Activated CD4-positive, alpha-beta memory T cell treated with anti-CD3 and anti-CD28 coated beads, Interleukin-2, amount 10 ng/mL, durations not matched to agents 7 days and 5 days (primary cell): ENCODE results near the gene OMP. TPM values are rescaled to one million over a fixed set of nuclear protein-coding genes. Genes with fewer than 3 reads are reported as not detected.

Source experiments
- CTCF ChIA-PET: fragments of 350-600 bp; sonication (Branson Sonifier 250); formaldehyde crosslinking; loops from one replicate; lab custom pipeline; 2021; ENCODE audit warnings: antibody characterized with exemption, inconsistent platforms; lab: Charles Lee
- POLR2A ChIA-PET: fragments of 350-600 bp; sonication (Branson Sonifier 250); formaldehyde crosslinking; loops from one replicate; lab custom pipeline; 2021; ENCODE audit warnings: antibody characterized with exemption; lab: Charles Lee
- DNase-seq: peaks from one replicate; pipeline ENCODE4 v3.0.0-alpha.2; 2020
- H3K27ac Mint-ChIP-seq: one replicate; pipeline ENCODE4 v1.8.0; 2021; ENCODE audit warnings: mild to moderate bottlenecking, mixed read lengths
- H3K27me3 Mint-ChIP-seq: one replicate; pipeline ENCODE4 v1.8.0; 2021; ENCODE audit warnings: mixed read lengths
- H3K36me3 Mint-ChIP-seq: one replicate; pipeline ENCODE4 v1.8.0; 2021; ENCODE audit warnings: low read depth, mixed read lengths
- H3K4me1 Mint-ChIP-seq: one replicate; pipeline ENCODE4 v1.8.0; 2021; ENCODE audit warnings: mixed read lengths
- H3K4me3 Mint-ChIP-seq: one replicate; pipeline ENCODE4 v1.8.0; 2021; ENCODE audit warnings: mild to moderate bottlenecking, mixed read lengths
- H3K9me3 Mint-ChIP-seq: one replicate; pipeline ENCODE4 v1.8.0; 2021; ENCODE audit warnings: mixed read lengths
- total RNA-seq, 2 experiments: library from RNA; stranded (reverse); gene quantifications; one replicate each; pipeline ENCODE4 v1.2.3, GENCODE V29; 2021

OMP gene
- total RNA-seq, 2 experiments from 2014 or later, result not detected

DNA sequence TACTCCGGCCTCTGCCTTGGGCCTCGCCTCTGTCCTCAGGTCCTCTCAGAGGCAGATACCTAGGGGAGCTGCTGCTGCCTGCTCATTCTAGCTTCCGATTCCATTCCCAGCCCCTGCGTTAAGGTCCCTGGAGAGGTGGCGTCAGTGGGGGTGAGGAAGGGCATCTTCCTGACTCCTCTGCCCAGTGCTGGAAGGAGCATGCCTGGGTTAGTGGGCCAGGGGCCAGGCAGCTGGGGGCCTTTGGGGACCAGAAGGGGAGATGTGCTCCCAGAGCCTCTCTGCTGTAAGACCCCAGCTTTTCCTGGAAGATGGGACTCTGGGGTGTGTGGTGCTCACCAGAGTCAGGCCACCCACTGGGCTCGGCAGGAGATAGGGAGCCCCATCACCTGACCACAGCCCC, 21.8 kb downstream of the OMP start:
- DNase-seq, result no peak
- Mint-ChIP-seq H3K4me3 (no peak overlapping the region), H3K27me3 (peaks cover 3% of the 10 kb centered on the region), H3K36me3 (no peaks in the 10 kb centered on the region), H3K4me1 (peaks cover 8% of the 10 kb centered on the region), H3K9me3 (no peaks in the 10 kb centered on the region), H3K27ac (no peak overlapping the region)
- CTCF ChIA-PET, result no interaction called here
- POLR2A ChIA-PET, result no interaction called here

GRCh38 chr11:77125191-77125590, 22.6 kb downstream of the OMP start:
- H3K9me3 Mint-ChIP-seq, result no peaks in the 10 kb centered on the region
- H3K4me1 Mint-ChIP-seq, result peaks cover 8% of the 10 kb centered on the region
- no peak for DNase-seq
- H3K4me3 Mint-ChIP-seq, result no peak overlapping the region
- no peak overlapping the region for H3K27ac Mint-ChIP-seq
- ChIA-PET POLR2A (no interaction called here), CTCF (no interaction called here)
- no peaks in the 10 kb centered on the region for H3K36me3 Mint-ChIP-seq
- peaks cover 3% of the 10 kb centered on the region for H3K27me3 Mint-ChIP-seq

DNA sequence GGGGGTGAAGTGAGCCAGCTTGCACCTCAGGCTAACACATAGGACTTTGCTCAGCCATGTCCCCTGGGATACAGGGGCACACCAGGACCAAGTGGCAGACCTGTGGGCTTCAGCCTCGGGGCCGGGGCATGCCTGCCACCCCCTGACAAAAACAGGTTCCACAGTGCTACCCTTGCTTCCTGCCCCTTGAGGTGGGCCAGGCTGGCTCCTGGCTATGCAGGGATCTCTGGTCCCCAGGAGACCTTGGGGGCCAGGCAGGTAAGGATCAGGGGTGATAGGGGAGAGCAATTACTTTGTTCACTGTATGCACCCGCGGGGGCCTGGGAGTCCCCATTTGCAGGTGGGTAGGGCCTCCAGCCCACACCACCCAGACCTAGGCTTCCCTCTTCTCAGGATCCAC, 23.1 kb downstream of the OMP start:
- Mint-ChIP-seq H3K9me3 (no peaks in the 10 kb centered on the region), H3K4me3 (no peak overlapping the region), H3K27ac (no peak overlapping the region), H3K27me3 (peaks cover 3% of the 10 kb centered on the region), H3K4me1 (peaks cover 8% of the 10 kb centered on the region), H3K36me3 (no peaks in the 10 kb centered on the region)
- DNase-seq, result no peak
- ChIA-PET POLR2A (no interaction called here), CTCF (interaction anchor here (3.5 kb wide), 1 partner anchor 62 kb away, joined by 91 read pairs; no protein-coding TSS in a partner anchor)

DNA sequence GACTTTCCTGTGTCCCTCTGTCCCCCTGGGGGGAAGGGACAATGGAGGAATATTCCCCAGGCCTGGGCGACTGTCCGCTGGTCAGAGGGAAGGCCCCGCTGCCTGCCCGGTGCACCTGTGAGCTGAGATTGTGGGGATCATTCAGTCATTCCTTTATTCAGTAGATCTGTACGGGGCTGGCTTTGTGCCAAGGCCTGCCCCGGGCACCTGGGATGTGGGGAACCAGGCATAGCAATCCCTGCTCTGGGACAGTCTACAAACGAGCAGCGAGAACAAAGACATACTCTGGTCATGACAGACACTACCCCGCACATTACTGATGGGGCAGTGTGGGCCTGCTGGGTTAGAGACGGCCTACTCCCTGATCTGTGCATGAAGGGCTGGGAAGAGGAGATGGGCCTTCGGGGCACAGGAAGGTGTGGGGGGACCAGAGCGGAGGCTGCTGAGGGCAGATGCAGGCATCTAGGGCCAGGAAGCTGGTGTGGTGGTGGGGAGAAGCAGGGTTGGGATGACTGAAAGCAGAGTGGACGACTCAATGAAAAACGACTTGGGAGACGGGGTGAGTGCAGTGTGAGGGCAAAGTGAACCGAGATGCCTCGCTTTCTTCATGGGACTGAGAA, 23.6 kb downstream of the OMP start:
- ChIA-PET CTCF (interaction anchor here (1.0 to 3.5 kb wide), 19 partner anchors 9 to 493 kb away, joined by 3 to 91 read pairs (median 6); no protein-coding TSS in a partner anchor), POLR2A (no interaction called here)
- Mint-ChIP-seq H3K27me3 (peaks cover 3% of the 10 kb centered on the region), H3K4me1 (peaks cover 4% of the 10 kb centered on the region), H3K9me3 (no peaks in the 10 kb centered on the region), H3K36me3 (no peaks in the 10 kb centered on the region), H3K27ac (no peak overlapping the region), H3K4me3 (no peak overlapping the region)
- no peak for DNase-seq

DNA sequence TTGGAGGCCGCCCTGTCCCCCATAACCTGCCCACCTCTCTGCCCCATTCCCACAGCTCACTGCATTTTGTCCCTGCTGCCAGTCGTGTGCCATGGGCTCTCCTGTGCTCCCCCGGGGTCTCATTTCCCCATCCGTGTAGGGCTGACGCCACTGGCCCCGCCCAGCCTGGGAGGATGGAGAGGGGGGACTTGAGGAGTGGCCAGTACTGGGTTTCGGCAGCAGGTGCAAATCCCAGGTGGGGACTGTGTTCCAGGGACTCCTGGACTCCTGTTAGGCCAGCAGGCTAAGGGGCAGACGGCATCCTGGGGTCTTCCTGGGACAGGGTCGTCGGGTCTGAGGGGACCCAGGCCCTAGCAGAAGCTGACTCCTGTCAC, 24.2 kb downstream of the OMP start:
- H3K4me3 Mint-ChIP-seq, result no peak overlapping the region
- no peaks in the 10 kb centered on the region for H3K36me3 Mint-ChIP-seq
- ChIA-PET CTCF (interaction anchor here (0.6 to 3.5 kb wide), 35 partner anchors 10 to 1004 kb away, joined by 3 to 91 read pairs (median 5); no protein-coding TSS in a partner anchor), POLR2A (interaction anchor here (1.1 kb wide), 1 partner anchor 61 kb away, joined by 3 read pairs; no protein-coding TSS in a partner anchor)
- H3K27me3 Mint-ChIP-seq, result peaks cover 3% of the 10 kb centered on the region
- H3K27ac Mint-ChIP-seq, result no peak overlapping the region
- no peak for DNase-seq
- peaks cover 4% of the 10 kb centered on the region for H3K4me1 Mint-ChIP-seq
- no peaks in the 10 kb centered on the region for H3K9me3 Mint-ChIP-seq

DNA sequence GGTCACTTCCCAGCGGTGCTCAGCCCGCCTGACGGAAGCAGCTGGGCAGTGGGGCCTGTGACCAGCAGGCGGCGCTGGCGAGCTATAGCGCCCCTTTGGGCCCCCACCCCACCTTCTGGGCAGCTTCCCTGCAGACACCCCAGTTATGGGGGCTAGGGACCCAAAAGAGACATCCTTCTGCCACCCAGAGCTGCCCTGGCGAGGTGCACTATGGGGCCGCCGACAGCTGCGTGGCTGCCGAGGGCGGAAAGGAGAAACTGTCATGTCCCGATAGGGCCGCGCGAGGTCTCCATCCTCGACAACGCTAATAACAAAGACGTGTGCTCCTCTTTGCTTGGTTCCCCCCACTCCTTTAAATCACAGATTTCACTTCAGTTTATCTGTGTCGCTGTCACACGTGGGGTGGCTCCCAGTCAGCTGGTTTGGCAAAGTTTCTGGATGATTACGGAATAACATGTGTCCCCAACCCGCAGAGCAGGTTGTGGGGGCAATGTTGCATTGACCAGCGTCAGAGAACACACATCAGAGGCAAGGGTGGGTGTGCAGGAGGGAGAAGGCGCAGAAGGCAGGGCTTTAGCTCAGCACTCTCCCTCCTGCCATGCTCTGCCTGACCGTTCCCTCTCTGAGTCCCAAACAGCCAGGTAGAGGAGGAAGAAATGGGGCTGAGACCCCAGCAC, 24.7 kb downstream of the OMP start:
- POLR2A ChIA-PET, result interaction anchor here (0.6 to 1.1 kb wide), 2 partner anchors 60 to 1218 kb away, joined by 3 read pairs; no protein-coding TSS in a partner anchor
- H3K27me3 Mint-ChIP-seq, result peaks cover 3% of the 10 kb centered on the region
- CTCF ChIA-PET, result interaction anchor here (0.6 to 3.5 kb wide), 38 partner anchors 9 to 1003 kb away, joined by 3 to 91 read pairs (median 4); no protein-coding TSS in a partner anchor
- H3K4me3 Mint-ChIP-seq, result peak overlapping the region; percentile 39
- no peak overlapping the region for H3K27ac Mint-ChIP-seq
- peaks cover 4% of the 10 kb centered on the region for H3K4me1 Mint-ChIP-seq
- H3K36me3 Mint-ChIP-seq, result no peaks in the 10 kb centered on the region
- DNase-seq, result peak; percentile 56
- no peaks in the 10 kb centered on the region for H3K9me3 Mint-ChIP-seq

GRCh38 chr11:77127920-77128691, 25.5 kb downstream of the OMP start, which contains the start of gene MYO7A:
TSS of gene MYO7A (plus strand) at chr11:77128246. CDS start at chr11:77130635, 2,389 bp downstream.
- Mint-ChIP-seq H3K4me3 (peak within 1 kb of the TSS; percentile 39), H3K9me3 (no peaks in the 10 kb centered on the region), H3K27me3 (peaks cover 3% of the 10 kb centered on the region), H3K4me1 (peaks cover 4% of the 10 kb centered on the region), H3K36me3 (no peaks in the 10 kb centered on the region), H3K27ac (no peak within 1 kb of the TSS)
- DNase-seq, result no peak
- ChIA-PET CTCF (interaction anchor here (0.9 to 3.5 kb wide), 24 partner anchors 9 to 491 kb away, joined by 3 to 91 read pairs (median 6); no protein-coding TSS in a partner anchor), POLR2A (interaction anchor here (0.6 to 1.1 kb wide), 2 partner anchors 59 to 1219 kb away, joined by 3 read pairs; no protein-coding TSS in a partner anchor)

DNA sequence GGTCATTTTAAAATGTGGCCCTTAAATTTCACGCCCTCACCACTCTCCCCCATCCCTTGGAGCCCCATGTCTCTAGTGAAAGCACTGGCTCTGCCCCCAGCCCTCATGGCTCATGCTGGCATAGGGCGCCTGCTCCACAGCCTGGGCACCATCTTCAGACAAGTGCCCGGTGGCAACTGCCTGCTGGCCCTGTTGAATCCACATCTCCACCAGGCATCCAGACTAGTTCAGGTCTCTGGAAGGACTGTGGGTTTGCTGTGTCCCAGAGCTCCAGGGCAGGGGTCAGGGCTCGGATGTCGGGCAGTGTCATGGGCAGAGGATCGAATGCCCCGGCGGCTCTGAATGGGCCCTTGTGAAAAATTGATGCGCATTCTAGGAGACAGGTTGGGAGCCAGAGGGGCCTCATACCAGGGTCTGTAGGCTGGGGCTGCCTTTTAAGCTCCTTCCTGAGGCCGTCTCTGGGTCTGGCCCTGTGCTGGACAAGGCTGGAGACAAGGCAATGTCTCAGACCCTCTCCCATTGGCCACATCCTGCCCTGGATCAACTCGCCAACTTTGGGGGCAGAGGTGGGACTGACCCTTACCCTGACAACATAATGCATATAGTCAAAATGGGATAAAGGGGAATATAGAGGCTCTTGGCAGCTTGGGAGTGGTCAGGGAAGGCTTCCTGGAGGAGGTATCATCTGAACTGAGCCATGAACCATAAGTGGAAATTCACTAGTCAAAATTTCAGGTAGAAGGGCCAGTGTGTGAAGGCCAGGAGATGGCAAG, 26.6 kb downstream of the OMP start:
- Mint-ChIP-seq H3K36me3 (no peaks in the 10 kb centered on the region), H3K4me1 (peaks cover 4% of the 10 kb centered on the region), H3K27ac (no peak overlapping the region), H3K27me3 (peaks cover 3% of the 10 kb centered on the region), H3K9me3 (no peaks in the 10 kb centered on the region), H3K4me3 (no peak overlapping the region)
- DNase-seq, result no peak
- ChIA-PET CTCF (interaction anchor here (2.4 to 3.5 kb wide), 3 partner anchors 58 to 419 kb away, joined by 10 to 91 read pairs (median 16); no protein-coding TSS in a partner anchor), POLR2A (no interaction called here)

GRCh38 chr11:77129842-77130756, 27.5 kb downstream of the OMP start:
- Mint-ChIP-seq H3K27me3 (peaks cover 4% of the 10 kb centered on the region), H3K36me3 (no peaks in the 10 kb centered on the region), H3K9me3 (no peaks in the 10 kb centered on the region), H3K4me1 (peaks cover 5% of the 10 kb centered on the region), H3K4me3 (no peak overlapping the region), H3K27ac (no peak overlapping the region)
- POLR2A ChIA-PET, result no interaction called here
- CTCF ChIA-PET, result interaction anchor here (2.4 kb wide), 1 partner anchor 57 kb away, joined by 10 read pairs; no protein-coding TSS in a partner anchor
- no peak for DNase-seq

DNA sequence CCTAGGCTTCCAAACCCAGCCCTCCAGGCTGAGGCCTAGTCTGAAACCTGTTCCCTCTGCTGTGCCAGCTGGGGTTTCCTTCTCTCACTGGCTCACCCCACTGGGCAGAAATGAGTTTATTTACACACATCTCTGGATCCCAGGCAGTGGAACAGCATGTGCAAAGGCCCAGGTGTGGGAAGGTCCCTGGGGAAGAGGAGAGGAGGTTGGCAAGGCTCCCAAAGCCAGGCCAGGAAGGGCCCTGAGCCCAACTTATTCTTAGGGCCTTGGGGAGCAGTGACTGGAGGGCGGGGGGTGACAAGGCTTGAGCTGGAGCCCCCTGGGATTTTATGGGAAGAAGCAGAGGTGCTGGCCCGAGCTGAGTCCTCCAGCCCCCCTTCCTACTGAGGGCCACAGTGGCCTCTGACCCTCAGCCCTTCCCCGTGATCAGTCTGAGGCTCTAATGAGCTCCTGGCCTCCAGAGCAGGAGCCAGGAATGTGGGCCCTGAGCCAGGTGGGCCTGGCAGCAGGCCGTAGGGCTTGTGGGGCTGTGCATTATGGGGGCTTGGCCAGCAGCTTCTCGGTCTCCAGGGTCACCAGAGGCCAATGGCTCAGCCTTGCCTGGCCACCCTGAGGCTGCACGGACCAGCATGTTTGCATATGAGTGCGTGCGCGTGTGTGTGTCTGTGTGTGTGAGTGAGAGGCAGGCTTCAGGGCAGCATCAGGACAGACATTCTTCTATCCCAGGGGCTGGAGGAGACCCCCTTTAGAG, 28.3 kb downstream of the OMP start:
- ChIA-PET CTCF (interaction anchor here (2.4 kb wide), 1 partner anchor 56 kb away, joined by 10 read pairs; no protein-coding TSS in a partner anchor), POLR2A (no interaction called here)
- Mint-ChIP-seq H3K4me3 (no peak overlapping the region), H3K36me3 (no peaks in the 10 kb centered on the region), H3K27ac (no peak overlapping the region), H3K27me3 (peaks cover 8% of the 10 kb centered on the region), H3K9me3 (no peaks in the 10 kb centered on the region), H3K4me1 (peaks cover 11% of the 10 kb centered on the region)
- DNase-seq, result no peak

- peaks cover 17% of the 10 kb centered on the region for H3K4me1 Mint-ChIP-seq
- no peak overlapping the region for H3K27ac Mint-ChIP-seq
- no peak for DNase-seq
- H3K36me3 Mint-ChIP-seq, result no peaks in the 10 kb centered on the region
- POLR2A ChIA-PET, result no interaction called here
- H3K9me3 Mint-ChIP-seq, result no peaks in the 10 kb centered on the region
- no peak overlapping the region for H3K4me3 Mint-ChIP-seq
- peaks cover 8% of the 10 kb centered on the region for H3K27me3 Mint-ChIP-seq
- CTCF ChIA-PET, result interaction anchor here (2.4 kb wide), 1 partner anchor 56 kb away, joined by 10 read pairs; no protein-coding TSS in a partner anchor
These were observed 28.9 kb downstream of the OMP start for GRCh38 chr11:77131560-77131959.
